Measurements from ENCODE around the gene ZDHHC7. TPM values are rescaled to one million over a fixed set of nuclear protein-coding genes. Genes with fewer than 3 reads are reported as not detected.

ZDHHC7 gene
- total and polyA plus RNA-seq, 11 donors, result 12.0 to 66.7 (median 43.9) TPM

GRCh38 chr16:84925092-84925772 is 86.1 kb downstream of the ZDHHC7 start:
- DNase-seq (peak; percentile 56 to 86 (median 64)), ATAC-seq (peak in 1 of 4 donors; percentile 19)
- H3K9me3 ChIP-seq, result no peaks in the 10 kb centered on the region
- no peak for TF ChIP-seq POLR2A (IDR thresholded peaks at IDR 0.05)
- TF ChIP-seq, protein P1, sequence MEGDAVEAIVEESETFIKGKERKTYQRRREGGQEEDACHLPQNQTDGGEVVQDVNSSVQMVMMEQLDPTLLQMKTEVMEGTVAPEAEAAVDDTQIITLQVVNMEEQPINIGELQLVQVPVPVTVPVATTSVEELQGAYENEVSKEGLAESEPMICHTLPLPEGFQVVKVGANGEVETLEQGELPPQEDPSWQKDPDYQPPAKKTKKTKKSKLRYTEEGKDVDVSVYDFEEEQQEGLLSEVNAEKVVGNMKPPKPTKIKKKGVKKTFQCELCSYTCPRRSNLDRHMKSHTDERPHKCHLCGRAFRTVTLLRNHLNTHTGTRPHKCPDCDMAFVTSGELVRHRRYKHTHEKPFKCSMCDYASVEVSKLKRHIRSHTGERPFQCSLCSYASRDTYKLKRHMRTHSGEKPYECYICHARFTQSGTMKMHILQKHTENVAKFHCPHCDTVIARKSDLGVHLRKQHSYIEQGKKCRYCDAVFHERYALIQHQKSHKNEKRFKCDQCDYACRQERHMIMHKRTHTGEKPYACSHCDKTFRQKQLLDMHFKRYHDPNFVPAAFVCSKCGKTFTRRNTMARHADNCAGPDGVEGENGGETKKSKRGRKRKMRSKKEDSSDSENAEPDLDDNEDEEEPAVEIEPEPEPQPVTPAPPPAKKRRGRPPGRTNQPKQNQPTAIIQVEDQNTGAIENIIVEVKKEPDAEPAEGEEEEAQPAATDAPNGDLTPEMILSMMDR (IDR thresholded peaks at IDR 0.05), result peak; percentile 64 to 91 (median 80)
- no peak overlapping the region for H3K4me3 ChIP-seq
- H3K27me3 ChIP-seq, result no peaks in the 10 kb centered on the region
- intact Hi-C loops (cut with DNase I), result loop anchor here in 7 of 10 donors (1.0 to 10.0 kb wide), 5 partner anchors 27 to 90 kb away; no protein-coding TSS in a partner anchor
- H3K4me1 ChIP-seq, result peaks cover 0 to 69% (median 38%) of the 10 kb centered on the region in 12 donors
- WGBS, 4 donors, result 67 to 90% (median 79%) methylated on average over 4 to 11 of the region's 11 CpGs
- no peaks in the 10 kb centered on the region for H3K36me3 ChIP-seq
- H3K27ac ChIP-seq, result peak overlapping the region in 8 of 12 donors; percentile 44 to 89 (median 54)

DNA sequence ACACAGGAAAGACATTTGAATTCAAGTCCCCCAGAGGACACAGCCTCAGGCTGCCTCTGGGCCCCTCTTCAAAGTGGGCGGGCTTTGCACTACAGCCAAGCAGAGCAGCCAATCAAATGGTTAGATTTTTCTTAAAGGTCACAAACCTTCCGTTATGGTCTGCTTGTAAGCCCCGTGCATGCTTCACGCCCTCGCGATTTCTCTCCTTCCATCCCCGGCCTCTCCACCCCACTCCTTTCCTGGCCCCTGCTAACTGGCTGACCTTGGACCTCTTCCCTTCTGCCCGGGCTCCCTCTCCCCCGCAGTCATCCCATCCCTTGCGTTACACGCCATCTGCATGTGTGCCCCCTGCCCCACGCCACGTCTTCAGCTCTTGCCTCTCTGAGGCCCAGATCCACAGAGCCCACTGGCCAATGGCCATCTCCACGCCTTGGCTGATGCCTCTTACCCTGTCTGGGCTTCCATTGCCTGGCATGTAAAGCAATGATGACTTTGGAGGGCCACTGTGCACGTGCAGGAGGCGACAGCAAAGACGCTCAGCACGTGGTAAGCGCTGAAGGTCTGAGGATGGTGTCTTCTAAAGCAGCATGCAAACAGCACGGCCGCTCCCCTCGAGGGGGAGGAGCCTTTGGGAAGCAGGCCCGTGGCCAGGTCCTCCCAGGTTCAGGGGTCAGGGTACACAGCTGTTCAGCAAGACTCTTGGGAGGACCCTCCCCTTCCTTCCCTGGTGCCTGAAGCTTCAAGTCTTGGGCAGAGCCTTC is 86.8 kb downstream of the ZDHHC7 start:
- H3K36me3 ChIP-seq, result no peaks in the 10 kb centered on the region
- peaks cover 0 to 68% (median 37%) of the 10 kb centered on the region in 12 donors for H3K4me1 ChIP-seq
- peak in 3 of 4 donors; percentile 17 to 45 (median 42) for ATAC-seq
- H3K27ac ChIP-seq, result peak overlapping the region in 10 of 12 donors; percentile 37 to 89 (median 53)
- WGBS, 4 donors, result 65 to 72% (median 70%) methylated on average over 13 to 23 of the region's 23 CpGs
- TF ChIP-seq POLR2A (IDR thresholded peaks at IDR 0.05), result no peak
- TF ChIP-seq, protein P1 (IDR thresholded peaks at IDR 0.05), result no peak
- no peak overlapping the region for H3K4me3 ChIP-seq
- DNase-seq, result peak; percentile 73 to 80 (median 76)
- intact Hi-C loops (cut with DNase I), result loop anchor here in 8 of 10 donors (1.0 to 10.0 kb wide), 6 partner anchors 28 to 92 kb away; no protein-coding TSS in a partner anchor
- no peaks in the 10 kb centered on the region for H3K27me3 ChIP-seq
- H3K9me3 ChIP-seq, result no peaks in the 10 kb centered on the region

Other genes with a start within 250 kb of the ZDHHC7 start
- gene CRISPLD2, start 191.6 kb downstream of the ZDHHC7 start, total RNA-seq, result 100 to 1,000 TPM in 1 of 9 donors, 10 to 100 TPM in 7, 1 to 10 TPM in 1; 8.0 to 153 (median 12.9) TPM
- 10 to 100 TPM in 1 of 2 donors, 1 to 10 TPM in 1; 8.0 to 16.2 TPM for gene CRISPLD2, start 191.6 kb downstream of the ZDHHC7 start, polyA plus RNA-seq
- 10 to 100 TPM in 4 of 9 donors, 1 to 10 TPM in 5; 4.8 to 14.0 (median 10.0) TPM for gene KIAA0513, start 16.3 kb upstream of the ZDHHC7 start, total RNA-seq
- gene KIAA0513, start 16.3 kb upstream of the ZDHHC7 start, polyA plus RNA-seq, result 1 to 10 TPM; 4.5 to 6.7 TPM
- gene CIBAR2, start 100.9 kb upstream of the ZDHHC7 start, total RNA-seq, result not detected
- gene CIBAR2, start 100.9 kb upstream of the ZDHHC7 start, polyA plus RNA-seq, result not detected

Data from heart left ventricle (tissue), 16 donors.